HG03039 (cell line): ENCODE data around the gene CLCN3.
"Not testable (repeated sequence)": the region's sequence is repeated elsewhere in the genome, so short reads cannot be mapped to it uniquely, and the experiment has no call there.

ENCODE experiments used
- ATAC-seq: cut with Tn5 transposase; IDR thresholded peaks from one replicate; pipeline ENCODE4 v1.9.1; 2021; ENCODE audit warnings: mild to moderate bottlenecking, moderate library complexity; ENCODE audit not compliant: unreplicated experiment

CLCN3 gene

GRCh38 chr4:169768385-169768784, 148.0 kb downstream of the CLCN3 start:
- ATAC-seq, result no peak

- ATAC-seq, result no peak
Observed at GRCh38 chr4:169770416-169770815, 150.0 kb downstream of the CLCN3 start.

- ATAC-seq, result not testable (repeated sequence)
Observed at GRCh38 chr4:169771556-169772080, 151.2 kb downstream of the CLCN3 start.
